GM20000 (cell line): ENCODE data around the gene TMEM183A.

Experiments used
- DNase-seq: peaks from one replicate; pipeline ENCODE4 v3.0.0; 2012; ENCODE audit warnings: low spot score
- TF ChIP-seq, protein P1 (sequence below): IDR thresholded peaks from 2 replicates; pipeline ENCODE4 v1.5.1; 2012; ENCODE audit warnings: mild to moderate bottlenecking, control low read depth; ENCODE audit errors: extremely low read depth, missing control alignments

The TMEM183A gene

DNA sequence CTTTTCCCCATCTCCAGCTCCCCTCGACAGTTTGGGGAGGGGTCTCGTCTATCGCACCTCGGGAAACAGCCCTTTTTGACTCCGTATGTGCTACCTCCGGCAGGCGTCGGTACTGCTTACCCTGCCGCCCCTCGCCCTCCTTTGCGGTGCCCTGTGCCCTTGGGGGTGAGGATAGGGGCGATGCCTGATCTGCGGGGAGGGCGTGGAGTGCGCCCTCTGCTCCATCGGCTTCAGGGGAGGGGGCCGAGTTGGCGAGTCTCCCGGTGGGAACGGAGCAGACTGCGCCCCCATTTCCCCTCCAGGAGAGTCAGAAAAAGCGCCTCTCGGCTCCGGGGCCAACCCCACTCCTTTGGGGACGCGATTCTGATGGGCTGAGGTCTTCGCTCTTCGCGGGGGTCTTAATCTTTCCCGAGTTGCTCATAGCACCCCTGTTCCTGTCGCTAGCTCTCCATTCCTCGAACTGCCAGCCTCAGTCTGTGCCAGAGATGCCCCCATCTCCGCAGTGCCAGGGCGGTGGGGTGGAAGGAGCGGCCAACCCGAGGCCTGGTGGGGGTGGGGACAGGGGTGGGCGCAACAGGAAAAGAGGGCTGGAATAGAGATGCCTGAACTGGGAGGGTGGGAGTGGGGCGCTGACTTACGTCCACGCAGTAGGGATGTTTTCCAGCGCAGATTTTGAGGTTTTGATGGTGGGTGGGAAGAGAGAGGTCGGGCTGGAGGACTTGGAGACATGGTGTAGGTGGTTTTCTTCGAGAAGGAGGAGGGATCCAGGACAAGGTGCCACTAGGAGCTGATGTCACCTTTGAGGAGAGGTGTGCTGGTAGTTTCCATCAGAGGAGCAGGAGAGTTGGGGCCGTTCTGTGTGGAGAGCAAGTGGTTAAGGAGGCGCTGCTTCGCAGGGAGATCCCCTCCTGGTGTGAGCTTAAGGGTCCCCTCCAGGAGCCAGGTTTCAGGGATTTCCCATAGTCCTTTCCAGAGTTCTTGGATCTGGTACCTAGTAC lies 19.8 kb downstream of the TMEM183A start:
- TF ChIP-seq, protein P1, sequence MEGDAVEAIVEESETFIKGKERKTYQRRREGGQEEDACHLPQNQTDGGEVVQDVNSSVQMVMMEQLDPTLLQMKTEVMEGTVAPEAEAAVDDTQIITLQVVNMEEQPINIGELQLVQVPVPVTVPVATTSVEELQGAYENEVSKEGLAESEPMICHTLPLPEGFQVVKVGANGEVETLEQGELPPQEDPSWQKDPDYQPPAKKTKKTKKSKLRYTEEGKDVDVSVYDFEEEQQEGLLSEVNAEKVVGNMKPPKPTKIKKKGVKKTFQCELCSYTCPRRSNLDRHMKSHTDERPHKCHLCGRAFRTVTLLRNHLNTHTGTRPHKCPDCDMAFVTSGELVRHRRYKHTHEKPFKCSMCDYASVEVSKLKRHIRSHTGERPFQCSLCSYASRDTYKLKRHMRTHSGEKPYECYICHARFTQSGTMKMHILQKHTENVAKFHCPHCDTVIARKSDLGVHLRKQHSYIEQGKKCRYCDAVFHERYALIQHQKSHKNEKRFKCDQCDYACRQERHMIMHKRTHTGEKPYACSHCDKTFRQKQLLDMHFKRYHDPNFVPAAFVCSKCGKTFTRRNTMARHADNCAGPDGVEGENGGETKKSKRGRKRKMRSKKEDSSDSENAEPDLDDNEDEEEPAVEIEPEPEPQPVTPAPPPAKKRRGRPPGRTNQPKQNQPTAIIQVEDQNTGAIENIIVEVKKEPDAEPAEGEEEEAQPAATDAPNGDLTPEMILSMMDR: no peak

DNA sequence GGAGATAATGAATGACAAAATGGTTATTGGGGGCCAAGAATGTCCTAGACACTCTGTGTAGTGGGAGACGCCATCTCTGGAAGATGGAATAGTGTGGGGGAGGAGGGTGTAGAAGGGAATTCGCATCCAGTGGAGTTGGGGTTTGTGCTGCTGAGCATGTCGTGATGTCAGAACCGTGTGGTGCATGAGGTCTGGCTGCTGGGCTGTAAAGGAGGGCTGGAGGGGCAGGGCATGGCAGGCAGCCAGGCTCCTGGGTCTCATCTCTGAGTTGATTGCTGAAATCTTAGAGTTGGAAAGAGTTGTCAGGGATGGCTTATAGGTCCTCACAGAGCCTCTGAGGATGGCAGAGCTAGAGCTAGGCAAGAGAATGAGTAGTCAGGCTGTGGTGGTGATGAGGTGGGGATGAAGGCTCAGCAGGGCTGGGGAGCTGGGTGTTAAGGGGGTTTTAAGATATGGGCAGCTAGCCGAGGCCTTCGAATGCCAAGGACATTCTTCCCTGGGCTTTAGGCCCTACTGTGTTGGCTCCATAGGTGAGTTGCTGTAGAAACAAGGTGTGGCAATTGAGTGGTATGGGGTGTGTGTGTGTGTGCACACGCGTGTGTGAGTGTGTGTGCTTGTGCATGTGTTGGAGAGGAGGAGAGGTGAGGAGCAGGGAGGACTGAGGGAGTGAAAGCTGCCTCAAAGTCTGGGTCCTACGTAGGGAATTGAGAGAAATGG lies 21.1 kb downstream of the TMEM183A start:
- DNase-seq: peak; percentile 6
- TF ChIP-seq, protein P1: no peak

More for the DNA sequence above, 19.8 kb downstream of the TMEM183A start:
- peak; percentile 11 for DNase-seq

DNA sequence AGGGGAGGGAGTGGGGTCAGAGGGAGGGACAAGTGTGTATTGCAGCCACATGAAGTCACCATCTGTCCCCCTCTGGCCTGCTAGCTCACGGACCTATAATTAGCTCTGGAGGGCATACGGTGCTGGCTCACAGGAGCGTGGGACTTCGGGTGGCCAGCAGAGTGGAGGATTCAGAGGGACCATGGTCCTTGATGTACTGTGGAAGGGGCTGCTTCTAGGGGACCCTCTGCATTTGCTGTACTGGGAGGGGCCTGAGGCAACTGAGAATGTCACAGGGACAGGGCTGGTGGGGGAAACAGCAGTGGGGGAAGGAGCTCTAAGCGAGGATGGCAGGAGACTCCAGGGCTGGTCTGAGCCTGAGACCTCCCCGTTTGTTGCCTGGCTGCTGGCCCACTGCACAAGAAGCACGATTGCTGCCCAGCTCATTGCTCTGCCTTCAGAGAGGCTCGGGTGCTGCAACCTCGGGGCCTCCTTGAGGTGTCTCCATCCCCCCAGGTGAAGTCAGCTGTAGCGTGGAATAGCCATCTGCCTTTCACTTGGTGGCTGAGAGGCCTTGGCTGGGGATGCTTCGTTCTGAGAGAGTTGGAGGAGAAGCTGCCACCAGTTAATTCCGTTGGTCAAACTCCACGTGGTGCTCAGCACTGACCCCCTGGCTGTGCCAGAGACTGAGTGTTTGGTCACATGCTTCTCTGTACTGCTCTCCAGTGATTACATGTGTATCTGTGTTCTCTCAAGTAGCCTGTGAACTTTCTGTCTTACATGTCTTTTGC lies 21.8 kb downstream of the TMEM183A start:
- peak; percentile 6 for DNase-seq
- TF ChIP-seq, protein P1: no peak

DNA sequence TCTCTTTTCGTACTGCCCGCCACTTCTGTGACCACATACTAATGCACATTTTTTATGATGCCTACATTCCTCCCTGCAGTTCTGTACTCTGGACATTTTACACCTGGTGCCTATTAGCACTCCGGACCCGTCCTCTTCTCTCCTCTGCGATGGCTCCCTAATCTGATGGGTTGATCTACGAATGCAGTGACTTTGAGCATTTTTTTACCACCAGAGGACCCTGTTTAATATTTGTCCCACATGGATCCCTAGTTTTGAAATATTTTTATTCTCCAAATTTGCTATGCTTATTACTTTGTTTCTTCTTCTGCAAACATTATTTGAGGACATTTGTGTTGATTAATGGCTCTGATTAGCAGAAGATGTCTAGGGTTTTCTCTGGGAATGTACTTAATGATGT lies 24.3 kb downstream of the TMEM183A start:
- no peak for DNase-seq
- TF ChIP-seq, protein P1: no peak

DNA sequence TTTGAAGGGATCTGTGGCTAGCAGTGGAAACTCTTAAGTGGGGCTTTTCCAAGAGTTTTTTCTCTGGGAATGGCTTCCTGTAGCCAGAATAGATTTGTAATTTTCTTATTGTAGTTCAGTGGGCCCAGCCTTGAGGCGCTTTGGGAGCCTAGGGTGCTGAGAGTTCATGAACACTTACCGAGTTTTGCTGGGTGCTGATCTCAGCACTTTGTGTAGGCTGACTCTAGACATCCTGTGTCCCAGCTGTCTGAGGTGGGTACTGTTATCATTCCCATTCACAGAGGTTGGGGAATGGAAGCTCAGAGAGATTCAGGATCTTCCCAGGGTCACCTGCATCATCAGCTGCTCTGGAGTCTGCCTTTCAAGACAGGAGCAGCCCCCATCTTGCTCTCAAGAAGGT lies 26.1 kb downstream of the TMEM183A start:
- DNase-seq: no peak

DNA sequence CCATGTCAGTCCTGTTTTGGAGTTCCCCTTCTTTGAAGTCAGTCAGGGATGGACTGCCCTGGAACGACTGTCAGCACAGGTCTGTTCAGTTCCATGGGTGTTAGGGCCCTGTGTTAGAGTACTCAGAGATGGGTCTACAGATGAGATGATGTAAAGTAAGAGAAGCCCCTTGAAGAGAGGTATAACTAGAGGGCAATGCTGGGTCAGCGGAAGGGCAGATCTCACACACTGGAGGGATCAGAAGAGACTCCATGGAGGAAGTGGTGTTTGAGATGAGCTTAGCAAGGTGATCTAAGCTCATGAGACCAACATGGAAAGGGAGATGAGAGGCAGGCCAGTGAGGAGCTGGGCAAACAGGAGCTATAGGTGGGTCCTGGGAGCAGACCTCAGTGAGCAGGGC lies 26.7 kb downstream of the TMEM183A start:
- TF ChIP-seq, protein P1: no peak

More for the DNA sequence above, 26.1 kb downstream of the TMEM183A start:
- TF ChIP-seq, protein P1: no peak

More for the DNA sequence above, 26.7 kb downstream of the TMEM183A start:
- DNase-seq: no peak
